OCI-LY7 (cell line): ENCODE results near the gene SLC30A3. TPM values are rescaled to one million over a fixed set of nuclear protein-coding genes. Genes with fewer than 3 reads are reported as not detected.

Experiments
- BruUV-seq: library from RNA; stranded (reverse); fragments of 400-500 nt; replicated peaks from 2 replicates; lab custom pipeline; 2021; lab: Mats Ljungman, UMichigan
- CTCF ChIA-PET: fragments of 300-600 bp; sonication (Branson Sonifier 250); formaldehyde crosslinking; loops from one replicate; lab custom pipeline; 2022; ENCODE audit warnings: antibody characterized with exemption; ENCODE audit not compliant: unreplicated experiment; lab: Charles Lee
- POLR2A ChIA-PET: fragments of 300-600 bp; sonication (Branson Sonifier 250); formaldehyde crosslinking; loops from one replicate; lab custom pipeline; 2022; ENCODE audit warnings: antibody characterized with exemption; lab: Charles Lee
- DNase-seq: peaks from one replicate; pipeline ENCODE4 v3.0.0-alpha.2; 2015; ENCODE audit warnings: low spot score
- H2AFZ ChIP-seq: fragments of 200-600 bp; sonication (generic), shearing (Covaris generic); 2 replicates; pipeline ENCODE4 v1.6.1; 2014; ENCODE audit warnings: mild to moderate bottlenecking, antibody characterized with exemption, low read length, moderate library complexity
- H3K27ac ChIP-seq: fragments of 200-600 bp; sonication (generic); 2 replicates; pipeline ENCODE4 v1.5.1; 2014; ENCODE audit warnings: mixed run types, low read depth, mild to moderate bottlenecking, moderate library complexity, low read length, inconsistent platforms; ENCODE audit not compliant: poor library complexity, severe bottlenecking
- H3K36me3 ChIP-seq: fragments of 200-600 bp; sonication (generic); 2 replicates; pipeline ENCODE4 v1.6.1; 2014; ENCODE audit warnings: mild to moderate bottlenecking, antibody characterized with exemption, low read length, moderate library complexity, mixed read lengths; ENCODE audit not compliant: insufficient read depth
- H3K4me1 ChIP-seq: fragments of 200-600 bp; sonication (generic); 2 replicates; pipeline ENCODE4 v1.5.1; 2014; ENCODE audit warnings: mild to moderate bottlenecking, low read length; ENCODE audit not compliant: insufficient read depth, poor library complexity, severe bottlenecking
- H3K4me2 ChIP-seq: fragments of 200-600 bp; sonication (generic); 2 replicates; pipeline ENCODE4 v1.6.1; 2014; ENCODE audit warnings: mild to moderate bottlenecking, low read length
- H3K4me3 ChIP-seq: fragments of 200-600 bp; sonication (generic); 2 replicates; pipeline ENCODE4 v1.5.1; 2014; ENCODE audit warnings: mild to moderate bottlenecking, low read depth, low read length; ENCODE audit not compliant: poor library complexity, severe bottlenecking
- H3K79me2 ChIP-seq: fragments of 200-600 bp; sonication (generic); 2 replicates; pipeline ENCODE4 v1.6.1; 2016; ENCODE audit warnings: low read depth, mild to moderate bottlenecking, low read length, moderate library complexity, mixed read lengths; ENCODE audit not compliant: insufficient read depth
- H3K9me2 ChIP-seq: fragments of 200-600 bp; sonication (generic); 2 replicates; pipeline ENCODE4 v1.6.1; 2016; ENCODE audit warnings: mild to moderate bottlenecking, low read length, mixed read lengths; ENCODE audit not compliant: insufficient read depth
- H3K9me3 ChIP-seq: fragments of 200-600 bp; sonication (generic); 2 replicates; pipeline ENCODE4 v1.6.1; 2014; ENCODE audit warnings: mild to moderate bottlenecking, mixed run types, low read length, mixed read lengths
- H4K20me1 ChIP-seq: fragments of 200-600 bp; sonication (generic); 2 replicates; pipeline ENCODE4 v1.6.1; 2014; ENCODE audit warnings: mild to moderate bottlenecking, antibody characterized with exemption, low read length, moderate library complexity, mixed read lengths; ENCODE audit not compliant: insufficient read depth
- CTCF ChIP-seq: fragments of 200-600 bp; sonication (generic); conservative IDR thresholded peaks from 2 replicates; pipeline ENCODE4 v1.5.1; 2014; ENCODE audit warnings: mild to moderate bottlenecking, antibody characterized with exemption, low read length, moderate library complexity, mixed read lengths
- EZH2phosphoT487 ChIP-seq: fragments of 200-600 bp; sonication (generic); IDR thresholded peaks from 2 replicates; pipeline ENCODE4 v1.6.1; 2018; ENCODE audit warnings: low read depth, borderline replicate concordance, mild to moderate bottlenecking, mixed run types, antibody characterized with exemption, low read length, moderate library complexity, mixed read lengths
- intact Hi-C: fragments of 100-400 bp; cut with micrococcal nuclease; formaldehyde crosslinking; loops from one replicate; pipeline ENCODE4 v1.10.0; 2022; ENCODE audit not compliant: unreplicated experiment
- total RNA-seq, 2 experiments: library from RNA; depleted of rRNA in 1 of 2; stranded (reverse); fragments of >200 nt in 1 of 2; shearing (Covaris generic) in 1 of 2; gene quantifications; 2 replicates each; pipeline ENCODE4 v1.2.3, GENCODE V29; 2014 to 2022

Gene SLC30A3
- total RNA-seq, 2 experiments from 2014 or later, result 23.3 to 71.6 TPM

- no peaks in the 10 kb centered on the region for H3K9me3 ChIP-seq
- TF ChIP-seq CTCF (no peak), EZH2phosphoT487 (no peak)
Observed at GRCh38 chr2:27225526-27225925, 37.3 kb downstream of the SLC30A3 start.

GRCh38 chr2:27223416-27223815 is 39.4 kb downstream of the SLC30A3 start:
- no peak for TF ChIP-seq EZH2phosphoT487
- no peak for TF ChIP-seq CTCF
- Histone ChIP-seq H3K4me2 (no peak overlapping the region), H3K4me3 (no peak overlapping the region), H3K36me3 (peaks cover 99% of the 10 kb centered on the region), H3K4me1 (peaks cover 19% of the 10 kb centered on the region), H3K27ac (no peak overlapping the region), H4K20me1 (peaks cover 8% of the 10 kb centered on the region), H3K9me2 (no peaks in the 10 kb centered on the region), H2AFZ (no peak overlapping the region), H3K79me2 (peaks cover 37% of the 10 kb centered on the region), H3K9me3 (no peaks in the 10 kb centered on the region)
- intact Hi-C loops, result no loop called here
- ChIA-PET CTCF (no interaction called here), POLR2A (interaction anchor here (0.5 to 0.7 kb wide), 2 partner anchors 16 to 21 kb away, joined by 3 to 4 read pairs; no protein-coding TSS in a partner anchor)
- no peak for DNase-seq
- BruUV-seq, result no TSS peak

More at GRCh38 chr2:27225526-27225925, 37.3 kb downstream of the SLC30A3 start:
- H3K4me1 ChIP-seq, result no peaks in the 10 kb centered on the region
- no peak overlapping the region for H3K4me2 ChIP-seq
- no peak overlapping the region for H3K4me3 ChIP-seq
- H3K9me2 ChIP-seq, result no peaks in the 10 kb centered on the region
- H3K79me2 ChIP-seq, result peaks cover 16% of the 10 kb centered on the region; the same call in 1 of the 2 replicates
- POLR2A ChIA-PET, result no interaction called here
- H3K27ac ChIP-seq, result no peak overlapping the region
- H3K36me3 ChIP-seq, result peaks cover 98% of the 10 kb centered on the region
- CTCF ChIA-PET, result no interaction called here
- intact Hi-C loops, result no loop called here
- no TSS peak for BruUV-seq
- H4K20me1 ChIP-seq, result peaks cover 8% of the 10 kb centered on the region
- H2AFZ ChIP-seq, result no peak overlapping the region
- no peak for DNase-seq

- H2AFZ ChIP-seq, result no peak overlapping the region
- no peaks in the 10 kb centered on the region for H3K9me3 ChIP-seq
- CTCF ChIA-PET, result no interaction called here
- no peak overlapping the region for H3K27ac ChIP-seq
- peaks cover 99% of the 10 kb centered on the region for H3K36me3 ChIP-seq
- no peak overlapping the region for H3K4me2 ChIP-seq
- BruUV-seq, result no TSS peak
- no peaks in the 10 kb centered on the region for H3K9me2 ChIP-seq
- no peak for TF ChIP-seq CTCF
- no peak for TF ChIP-seq EZH2phosphoT487
- POLR2A ChIA-PET, result no interaction called here
- DNase-seq, result no peak
- no peak overlapping the region for H3K4me3 ChIP-seq
- H3K79me2 ChIP-seq, result peaks cover 43% of the 10 kb centered on the region
- intact Hi-C loops, result no loop called here
- H3K4me1 ChIP-seq, result peaks cover 20% of the 10 kb centered on the region
- no peaks in the 10 kb centered on the region; the same call in 1 of the 2 replicates for H4K20me1 ChIP-seq
Observed at GRCh38 chr2:27222407-27222806, 40.4 kb downstream of the SLC30A3 start.
